Keratinocyte (primary cell): ENCODE data around the gene PDCD1LG2. TPM values are rescaled to one million over a fixed set of nuclear protein-coding genes. Genes with fewer than 3 reads are reported as not detected.

Experiments used
- DNase-seq: peaks from one replicate; pipeline ENCODE4 v3.0.0-alpha.2; 2011; ENCODE audit warnings: low read depth, missing footprints, low spot score
- FAIRE-seq: peaks from 2 replicates; lab custom pipeline; 2011; peaks lifted over from hg19 to GRCh38; lab: Jason Lieb, UNC
- H2AFZ ChIP-seq: 2 replicates; pipeline ENCODE4 v1.6.0; 2012; ENCODE audit warnings: low read length, control low read depth, inconsistent platforms; ENCODE audit not compliant: control insufficient read depth
- H3K27ac ChIP-seq: 2 replicates; pipeline ENCODE4 v1.5.1; 2011; ENCODE audit warnings: low read length; ENCODE audit not compliant: control insufficient read depth, insufficient read depth
- H3K27me3 ChIP-seq: 3 replicates; pipeline ENCODE4 v1.6.0; 2011; ENCODE audit warnings: low read length; ENCODE audit not compliant: control insufficient read depth, insufficient read depth; ENCODE audit errors: extremely low read depth
- H3K36me3 ChIP-seq, 2 experiments: 2 replicates in 1 of 2; 3 replicates in 1 of 2; pipeline ENCODE4 v1.5.1; 2011; ENCODE audit warnings: low read length in 2 of 2, mild to moderate bottlenecking in 1 of 2; ENCODE audit not compliant: control insufficient read depth in 2 of 2, insufficient read depth in 2 of 2; ENCODE audit errors: extremely low read depth in 1 of 2
- H3K4me1 ChIP-seq: 3 replicates; pipeline ENCODE4 v1.5.1; 2011; ENCODE audit warnings: low read length; ENCODE audit not compliant: control insufficient read depth, insufficient read depth; ENCODE audit errors: extremely low read depth
- H3K4me2 ChIP-seq: 3 replicates; pipeline ENCODE4 v1.6.0; 2011; ENCODE audit warnings: low read depth, low read length; ENCODE audit not compliant: control insufficient read depth, insufficient read depth; ENCODE audit errors: extremely low read depth
- H3K4me3 ChIP-seq, 3 experiments: fragments of 200-600 bp in 1 of 3; sonication (generic) in 1 of 3; 2 replicates in 2 of 3; 3 replicates in 1 of 3; pipeline ENCODE4 v1.5.1; 2011 to 2016; ENCODE audit warnings: low read length in 3 of 3, mild to moderate bottlenecking in 3 of 3, control low read depth in 2 of 3, inconsistent platforms in 1 of 3, low read depth in 1 of 3, mixed read lengths in 1 of 3, mixed run types in 1 of 3, moderate library complexity in 1 of 3; ENCODE audit not compliant: control insufficient read depth in 2 of 3, insufficient read depth in 2 of 3; ENCODE audit errors: extremely low read depth in 1 of 3
- H3K79me2 ChIP-seq: 2 replicates; pipeline ENCODE4 v1.6.0; 2012; ENCODE audit warnings: low read length; ENCODE audit not compliant: control insufficient read depth, insufficient read depth
- H3K9ac ChIP-seq: 3 replicates; pipeline ENCODE4 v1.6.0; 2011; ENCODE audit warnings: low read length; ENCODE audit not compliant: control insufficient read depth, insufficient read depth; ENCODE audit errors: extremely low read depth
- H3K9me1 ChIP-seq: 3 replicates; pipeline ENCODE4 v1.6.0; 2011; ENCODE audit warnings: low read length; ENCODE audit not compliant: control insufficient read depth, insufficient read depth; ENCODE audit errors: extremely low read depth
- H3K9me3 ChIP-seq: 2 replicates; pipeline ENCODE4 v1.5.1; 2012; ENCODE audit warnings: low read depth, low read length; ENCODE audit not compliant: control insufficient read depth
- H4K20me1 ChIP-seq: 3 replicates; pipeline ENCODE4 v1.6.0; 2011; ENCODE audit warnings: low read length; ENCODE audit not compliant: control insufficient read depth, insufficient read depth; ENCODE audit errors: extremely low read depth
- CTCF ChIP-seq, 3 experiments: IDR thresholded peaks in 1 of 3; conservative IDR thresholded peaks in 1 of 3; optimal IDR thresholded peaks in 1 of 3; 2 replicates in 2 of 3; 3 replicates in 1 of 3; pipeline versions ENCODE3 to v1.5.1; 2011; ENCODE audit warnings: low read length in 3 of 3, mild to moderate bottlenecking in 3 of 3, moderate library complexity in 2 of 3, control low read depth in 1 of 3, inconsistent platforms in 1 of 3; ENCODE audit not compliant: insufficient read depth in 2 of 3; ENCODE audit errors: extremely low read depth in 1 of 3
- EZH2 ChIP-seq: IDR thresholded peaks from one replicate; pipeline ENCODE4 v1.6.1; 2012; ENCODE audit warnings: inconsistent platforms, mild to moderate bottlenecking, low read length, moderate library complexity
- dilution Hi-C: fragments of 300-500 bp; cut with MboI; formaldehyde crosslinking; loops from one replicate; pipeline ENCODE4 v1.7.0; 2020; ENCODE audit warnings: low sequenced_read_pairs; ENCODE audit not compliant: extremely low pct_ligation_motif_present
- polyA plus RNA-seq, 5 experiments: library from polyadenylated mRNA; depleted of rRNA in 3 of 5; stranded (reverse) in 3 of 5; stranded (forward) in 1 of 5; unstranded in 1 of 5; fragments of >200 nt; gene quantifications; 1 replicate in 1 of 5; 2 replicates in 3 of 5; 3 replicates in 1 of 5; pipeline versions ENCODE4 v1.2.1 to v1.2.3, GENCODE V29; 2011 to 2012; ENCODE audit warnings: missing spikeins in 2 of 5, low read depth in 1 of 5, low replicate concordance in 1 of 5

PDCD1LG2 gene
- polyA plus RNA-seq, 1 donor (not counting 4 experiments of a cell fraction or from before 2014, with no cell fraction given): 20.2 TPM

- no peak overlapping the region for H3K4me3 ChIP-seq
- H4K20me1 ChIP-seq: no peaks in the 10 kb centered on the region
- H3K27me3 ChIP-seq: no peaks in the 10 kb centered on the region
- no peak overlapping the region for H3K4me2 ChIP-seq
- no peaks in the 10 kb centered on the region for H3K36me3 ChIP-seq
- no peaks in the 10 kb centered on the region for H3K9me1 ChIP-seq
- TF ChIP-seq CTCF (optimal IDR thresholded peaks at IDR 0.05 in 1 of 3, IDR thresholded peaks at IDR 0.05 in 1 of 3, conservative IDR thresholded peaks at IDR 0.05 in 1 of 3; ENCODE audit: extremely low read depth in 1 of 3, insufficient read depth in 2 of 3, low read length in 3 of 3): no peak
- TF ChIP-seq EZH2: no peak
- H2AFZ ChIP-seq: no peak overlapping the region
- peaks cover 6% of the 10 kb centered on the region for H3K79me2 ChIP-seq
- H3K9me3 ChIP-seq: no peaks in the 10 kb centered on the region
- no peak for FAIRE-seq
- dilution Hi-C loops: no loop called here
- H3K4me1 ChIP-seq: peaks cover 12% of the 10 kb centered on the region
- H3K27ac ChIP-seq: no peak overlapping the region
- no peak for DNase-seq
- no peak overlapping the region for H3K9ac ChIP-seq
Observed at GRCh38 chr9:5620494-5620893, 110.2 kb downstream of the PDCD1LG2 start.

Other genes starting within 250 kb of the PDCD1LG2 start
- 0.41 to 0.98 TPM (median 0.68 TPM) in 3 replicates for gene RLN2, start 205.8 kb upstream of the PDCD1LG2 start, polyA plus RNA-seq
- gene RLN1, start 170.7 kb upstream of the PDCD1LG2 start, polyA plus RNA-seq: 0.10 to 0.19 TPM in 2 of 3 replicates, not detected in the other
- gene PLGRKT, start 72.6 kb upstream of the PDCD1LG2 start, polyA plus RNA-seq: 16.9 to 35.2 TPM (median 28.6 TPM) in 3 replicates
- 15.5 to 36.3 TPM (median 18.9 TPM) in 3 replicates for gene CD274, start 60.0 kb upstream of the PDCD1LG2 start, polyA plus RNA-seq
- gene RIC1, start 118.6 kb downstream of the PDCD1LG2 start, polyA plus RNA-seq: 17.2 to 20.5 TPM (median 19.6 TPM) in 3 replicates